ENCODE data around the gene CNTN4.

GRCh38 chr3:2863127-2863526, 764.5 kb downstream of the CNTN4 start:
- TF ChIP-seq POLR2A (IDR thresholded peaks at IDR 0.05): no peak
- TF ChIP-seq, protein P1, sequence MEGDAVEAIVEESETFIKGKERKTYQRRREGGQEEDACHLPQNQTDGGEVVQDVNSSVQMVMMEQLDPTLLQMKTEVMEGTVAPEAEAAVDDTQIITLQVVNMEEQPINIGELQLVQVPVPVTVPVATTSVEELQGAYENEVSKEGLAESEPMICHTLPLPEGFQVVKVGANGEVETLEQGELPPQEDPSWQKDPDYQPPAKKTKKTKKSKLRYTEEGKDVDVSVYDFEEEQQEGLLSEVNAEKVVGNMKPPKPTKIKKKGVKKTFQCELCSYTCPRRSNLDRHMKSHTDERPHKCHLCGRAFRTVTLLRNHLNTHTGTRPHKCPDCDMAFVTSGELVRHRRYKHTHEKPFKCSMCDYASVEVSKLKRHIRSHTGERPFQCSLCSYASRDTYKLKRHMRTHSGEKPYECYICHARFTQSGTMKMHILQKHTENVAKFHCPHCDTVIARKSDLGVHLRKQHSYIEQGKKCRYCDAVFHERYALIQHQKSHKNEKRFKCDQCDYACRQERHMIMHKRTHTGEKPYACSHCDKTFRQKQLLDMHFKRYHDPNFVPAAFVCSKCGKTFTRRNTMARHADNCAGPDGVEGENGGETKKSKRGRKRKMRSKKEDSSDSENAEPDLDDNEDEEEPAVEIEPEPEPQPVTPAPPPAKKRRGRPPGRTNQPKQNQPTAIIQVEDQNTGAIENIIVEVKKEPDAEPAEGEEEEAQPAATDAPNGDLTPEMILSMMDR (IDR thresholded peaks at IDR 0.05): no peak
